Activated CD4-positive, alpha-beta memory T cell treated with anti-CD3 and anti-CD28 coated beads, Interleukin-2, amount 10 ng/mL, durations not matched to agents 7 days and 5 days (primary cell): ENCODE data around the gene TSPAN2. TPM values are rescaled to one million over a fixed set of nuclear protein-coding genes. Genes with fewer than 3 reads are reported as not detected.
"Not testable (repeated sequence)": the region's sequence is repeated elsewhere in the genome, so short reads cannot be mapped to it uniquely, and the experiment has no call there.

Experiments used
- CTCF ChIA-PET: fragments of 350-600 bp; sonication (Branson Sonifier 250); formaldehyde crosslinking; loops from one replicate; lab custom pipeline; 2021; ENCODE audit warnings: antibody characterized with exemption, inconsistent platforms; lab: Charles Lee
- POLR2A ChIA-PET: fragments of 350-600 bp; sonication (Branson Sonifier 250); formaldehyde crosslinking; loops from one replicate; lab custom pipeline; 2021; ENCODE audit warnings: antibody characterized with exemption; lab: Charles Lee
- DNase-seq: peaks from one replicate; pipeline ENCODE4 v3.0.0-alpha.2; 2020
- H3K27ac Mint-ChIP-seq: one replicate; pipeline ENCODE4 v1.8.0; 2021; ENCODE audit warnings: mild to moderate bottlenecking, mixed read lengths
- H3K27me3 Mint-ChIP-seq: one replicate; pipeline ENCODE4 v1.8.0; 2021; ENCODE audit warnings: mixed read lengths
- H3K36me3 Mint-ChIP-seq: one replicate; pipeline ENCODE4 v1.8.0; 2021; ENCODE audit warnings: low read depth, mixed read lengths
- H3K4me1 Mint-ChIP-seq: one replicate; pipeline ENCODE4 v1.8.0; 2021; ENCODE audit warnings: mixed read lengths
- H3K4me3 Mint-ChIP-seq: one replicate; pipeline ENCODE4 v1.8.0; 2021; ENCODE audit warnings: mild to moderate bottlenecking, mixed read lengths
- H3K9me3 Mint-ChIP-seq: one replicate; pipeline ENCODE4 v1.8.0; 2021; ENCODE audit warnings: mixed read lengths
- total RNA-seq, 2 experiments: library from RNA; stranded (reverse); gene quantifications; one replicate each; pipeline ENCODE4 v1.2.3, GENCODE V29; 2021

The TSPAN2 gene
- total RNA-seq, 2 experiments from 2014 or later: 2.4 to 3.4 TPM

GRCh38 chr1:115051850-115052249 is 37.5 kb downstream of the TSPAN2 start:
- Mint-ChIP-seq H3K4me3 (no peak overlapping the region), H3K27me3 (peaks cover 4% of the 10 kb centered on the region), H3K36me3 (no peaks in the 10 kb centered on the region), H3K4me1 (peaks cover 12% of the 10 kb centered on the region), H3K9me3 (no peaks in the 10 kb centered on the region), H3K27ac (no peak overlapping the region)
- POLR2A ChIA-PET: no interaction called here
- no peak for DNase-seq
- CTCF ChIA-PET: interaction anchor here (0.7 to 3.7 kb wide), 7 partner anchors 9 to 74 kb away, joined by 3 to 34 read pairs (median 5); no protein-coding TSS in a partner anchor

- Mint-ChIP-seq H3K27ac (no peak overlapping the region), H3K36me3 (no peaks in the 10 kb centered on the region), H3K9me3 (no peaks in the 10 kb centered on the region), H3K27me3 (peaks cover 3% of the 10 kb centered on the region), H3K4me1 (peaks cover 10% of the 10 kb centered on the region), H3K4me3 (no peak overlapping the region)
- CTCF ChIA-PET: no interaction called here
- no peak for DNase-seq
- POLR2A ChIA-PET: no interaction called here
Observed at GRCh38 chr1:115046751-115047150, 42.6 kb downstream of the TSPAN2 start.

GRCh38 chr1:115041654-115042053 is 47.6 kb downstream of the TSPAN2 start:
- CTCF ChIA-PET: interaction anchor here (1.8 kb wide), 2 partner anchors 11 to 72 kb away, joined by 5 to 11 read pairs; no protein-coding TSS in a partner anchor
- POLR2A ChIA-PET: no interaction called here
- no peak overlapping the region for H3K4me3 Mint-ChIP-seq

GRCh38 chr1:115040501-115040900 is 48.8 kb downstream of the TSPAN2 start:
- H3K36me3 Mint-ChIP-seq: no peaks in the 10 kb centered on the region
- POLR2A ChIA-PET: no interaction called here

More at GRCh38 chr1:115041654-115042053, 47.6 kb downstream of the TSPAN2 start:
- H3K4me1 Mint-ChIP-seq: peaks cover 1% of the 10 kb centered on the region
- no peak overlapping the region for H3K27ac Mint-ChIP-seq
- no peaks in the 10 kb centered on the region for H3K9me3 Mint-ChIP-seq
- peaks cover 3% of the 10 kb centered on the region for H3K27me3 Mint-ChIP-seq
- no peak for DNase-seq
- H3K36me3 Mint-ChIP-seq: no peaks in the 10 kb centered on the region

GRCh38 chr1:115036814-115037507 is 52.3 kb downstream of the TSPAN2 start:
- Mint-ChIP-seq H3K9me3 (no peaks in the 10 kb centered on the region), H3K27ac (no peak overlapping the region), H3K4me3 (no peak overlapping the region), H3K36me3 (no peaks in the 10 kb centered on the region), H3K27me3 (peaks cover 2% of the 10 kb centered on the region), H3K4me1 (no peaks in the 10 kb centered on the region)
- DNase-seq: no peak
- POLR2A ChIA-PET: no interaction called here
- CTCF ChIA-PET: interaction anchor here (1.3 kb wide), 1 partner anchor 16 kb away, joined by 5 read pairs; no protein-coding TSS in a partner anchor

More at GRCh38 chr1:115040501-115040900, 48.8 kb downstream of the TSPAN2 start:
- Mint-ChIP-seq H3K4me3 (no peak overlapping the region), H3K27ac (no peak overlapping the region), H3K27me3 (peaks cover 5% of the 10 kb centered on the region), H3K4me1 (no peaks in the 10 kb centered on the region), H3K9me3 (no peaks in the 10 kb centered on the region)
- CTCF ChIA-PET: no interaction called here
- no peak for DNase-seq

GRCh38 chr1:115035652-115036051 is 53.7 kb downstream of the TSPAN2 start:
- Mint-ChIP-seq H3K9me3 (no peaks in the 10 kb centered on the region), H3K27me3 (peaks cover 4% of the 10 kb centered on the region), H3K4me1 (no peaks in the 10 kb centered on the region), H3K27ac (no peak overlapping the region), H3K4me3 (no peak overlapping the region), H3K36me3 (no peaks in the 10 kb centered on the region)
- POLR2A ChIA-PET: no interaction called here
- DNase-seq: no peak
- CTCF ChIA-PET: interaction anchor here (1.3 kb wide), 1 partner anchor 17 kb away, joined by 5 read pairs; no protein-coding TSS in a partner anchor

GRCh38 chr1:115031595-115031994 is 57.7 kb downstream of the TSPAN2 start:
- POLR2A ChIA-PET: no interaction called here
- Mint-ChIP-seq H3K36me3 (no peaks in the 10 kb centered on the region), H3K4me3 (no peak overlapping the region), H3K27me3 (peaks cover 10% of the 10 kb centered on the region), H3K9me3 (no peaks in the 10 kb centered on the region), H3K27ac (no peak overlapping the region), H3K4me1 (no peaks in the 10 kb centered on the region)
- CTCF ChIA-PET: interaction anchor here (1.1 to 1.4 kb wide), 2 partner anchors 11 to 21 kb away, joined by 3 to 4 read pairs; no protein-coding TSS in a partner anchor
- no peak for DNase-seq

GRCh38 chr1:115029526-115029925 is 59.8 kb downstream of the TSPAN2 start, which contains the start of gene TSHB:
Gene TSHB (plus strand): TSS chr1:115029826. CDS start chr1:115033363, 3,537 bp downstream.
- ChIA-PET POLR2A (no interaction called here), CTCF (no interaction called here)
- no peak within 1 kb of the TSS for H3K4me3 Mint-ChIP-seq
- no peaks in the 10 kb centered on the region for H3K4me1 Mint-ChIP-seq
- H3K36me3 Mint-ChIP-seq: no peaks in the 10 kb centered on the region
- no peak for DNase-seq
- no peaks in the 10 kb centered on the region for H3K9me3 Mint-ChIP-seq
- H3K27ac Mint-ChIP-seq: no peak within 1 kb of the TSS
- peaks cover 8% of the 10 kb centered on the region for H3K27me3 Mint-ChIP-seq

GRCh38 chr1:115023593-115023992 is 65.7 kb downstream of the TSPAN2 start:
- Mint-ChIP-seq H3K27me3 (peaks cover 9% of the 10 kb centered on the region), H3K36me3 (no peaks in the 10 kb centered on the region), H3K4me1 (no peaks in the 10 kb centered on the region), H3K4me3 (no peak overlapping the region), H3K27ac (no peak overlapping the region), H3K9me3 (no peaks in the 10 kb centered on the region)
- ChIA-PET POLR2A (no interaction called here), CTCF (interaction anchor here (0.7 kb wide), 1 partner anchor 29 kb away, joined by 3 read pairs; no protein-coding TSS in a partner anchor)
- no peak for DNase-seq

- Mint-ChIP-seq H3K36me3 (no peaks in the 10 kb centered on the region), H3K27ac (no peak overlapping the region), H3K27me3 (peaks cover 10% of the 10 kb centered on the region), H3K4me3 (no peak overlapping the region), H3K4me1 (no peaks in the 10 kb centered on the region), H3K9me3 (no peaks in the 10 kb centered on the region)
- no peak for DNase-seq
- POLR2A ChIA-PET: no interaction called here
- CTCF ChIA-PET: no interaction called here
Observed at GRCh38 chr1:115021145-115021544, 68.2 kb downstream of the TSPAN2 start.

GRCh38 chr1:115019549-115019948 is 69.8 kb downstream of the TSPAN2 start:
- H3K27ac Mint-ChIP-seq, H3K9me3 Mint-ChIP-seq, CTCF ChIA-PET, H3K4me1 Mint-ChIP-seq, DNase-seq, H3K4me3 Mint-ChIP-seq, H3K36me3 Mint-ChIP-seq, POLR2A ChIA-PET: not testable (repeated sequence)
- peaks cover 10% of the 10 kb centered on the region for H3K27me3 Mint-ChIP-seq

- Mint-ChIP-seq H3K4me3 (no peak overlapping the region), H3K9me3 (no peaks in the 10 kb centered on the region), H3K27me3 (peaks cover 3% of the 10 kb centered on the region), H3K36me3 (no peaks in the 10 kb centered on the region), H3K4me1 (no peaks in the 10 kb centered on the region), H3K27ac (no peak overlapping the region)
- no peak for DNase-seq
- ChIA-PET CTCF (no interaction called here), POLR2A (no interaction called here)
Observed at GRCh38 chr1:115013792-115014191, 75.5 kb downstream of the TSPAN2 start.

- no peak for DNase-seq
- Mint-ChIP-seq H3K4me1 (no peaks in the 10 kb centered on the region), H3K9me3 (no peaks in the 10 kb centered on the region), H3K36me3 (no peaks in the 10 kb centered on the region), H3K27ac (no peak overlapping the region), H3K4me3 (no peak overlapping the region), H3K27me3 (no peaks in the 10 kb centered on the region)
- ChIA-PET POLR2A (no interaction called here), CTCF (no interaction called here)
Observed at GRCh38 chr1:115012434-115012833, 76.9 kb downstream of the TSPAN2 start.
